GM19043 (cell line): ENCODE measurements around the gene CMTM1.

Experiments
- ATAC-seq: cut with Tn5 transposase; IDR thresholded peaks from one replicate; pipeline ENCODE4 v1.9.1; 2021; ENCODE audit warnings: low read depth; ENCODE audit not compliant: unreplicated experiment

Gene CMTM1

GRCh38 chr16:66537236-66537635, 29.0 kb upstream of the CMTM1 start:
- no peak for ATAC-seq

- ATAC-seq, result no peak
Observed at GRCh38 chr16:66538910-66539309, 27.3 kb upstream of the CMTM1 start.

GRCh38 chr16:66539623-66540469, 26.4 kb upstream of the CMTM1 start:
- peak; percentile 73 for ATAC-seq

GRCh38 chr16:66541388-66542355, 24.6 kb upstream of the CMTM1 start:
- no peak for ATAC-seq

GRCh38 chr16:66542396-66542795, 23.8 kb upstream of the CMTM1 start:
- no peak for ATAC-seq

- no peak for ATAC-seq
Observed at GRCh38 chr16:66543541-66543940, 22.7 kb upstream of the CMTM1 start.

GRCh38 chr16:66544016-66544757, 22.1 kb upstream of the CMTM1 start:
- ATAC-seq, result no peak

- no peak for ATAC-seq
Observed at GRCh38 chr16:66547101-66547989, 18.9 kb upstream of the CMTM1 start.

GRCh38 chr16:66548068-66548467, 18.2 kb upstream of the CMTM1 start:
- no peak for ATAC-seq

- no peak for ATAC-seq
Observed at GRCh38 chr16:66548868-66549267, 17.4 kb upstream of the CMTM1 start.

GRCh38 chr16:66549284-66550131, 16.7 kb upstream of the CMTM1 start, which contains the start of gene TK2:
Gene TK2, minus strand, starts transcription at chr16:66550122. Its CDS starts 61 bp downstream, at chr16:66550061.
- ATAC-seq, result no peak

GRCh38 chr16:66551348-66551759, 14.9 kb upstream of the CMTM1 start:
- no peak for ATAC-seq

- no peak for ATAC-seq
Observed at GRCh38 chr16:66551788-66552285, 14.4 kb upstream of the CMTM1 start.

GRCh38 chr16:66552286-66553177, 13.7 kb upstream of the CMTM1 start, which contains the start of gene CKLF:
Gene CKLF, plus strand, starts transcription at chr16:66552576. Its CDS starts 140 bp downstream, at chr16:66552716.
- ATAC-seq, result peak; percentile 65

- ATAC-seq, result no peak
Observed at GRCh38 chr16:66553223-66553622, 13.0 kb upstream of the CMTM1 start.

- ATAC-seq, result no peak
Observed at GRCh38 chr16:66554021-66554420, 12.2 kb upstream of the CMTM1 start.

- ATAC-seq, result no peak
Observed at GRCh38 chr16:66554495-66554894, 11.7 kb upstream of the CMTM1 start.
